VCaP (cell line): ENCODE measurements around the gene COX7B.

ENCODE experiments used
- H3K27ac ChIP-seq: fragments of 450-650 bp; 2 replicates; pipeline ENCODE4 v1.5.1; 2017
- CTCF ChIP-seq: fragments of 450-650 bp; conservative IDR thresholded peaks from 2 replicates; pipeline ENCODE4 v1.5.1; 2017; ENCODE audit warnings: mild to moderate bottlenecking, moderate library complexity

COX7B gene

GRCh38 chrX:77949840-77950239 lies 50.6 kb downstream of the COX7B start:
- peak overlapping the region; percentile 43 for H3K27ac ChIP-seq
- TF ChIP-seq CTCF = no peak

- H3K27ac ChIP-seq = no peak overlapping the region
Measured at GRCh38 chrX:77952173-77952572, 52.9 kb downstream of the COX7B start.

GRCh38 chrX:77953302-77953701 lies 54.0 kb downstream of the COX7B start:
- H3K27ac ChIP-seq = peak overlapping the region; percentile 47
- TF ChIP-seq CTCF = no peak

More at GRCh38 chrX:77952173-77952572, 52.9 kb downstream of the COX7B start:
- no peak for TF ChIP-seq CTCF

GRCh38 chrX:77953708-77954107 lies 54.4 kb downstream of the COX7B start:
- H3K27ac ChIP-seq = peak overlapping the region; percentile 47
- no peak for TF ChIP-seq CTCF
